Measurements from ENCODE around the gene RALA.

Gene RALA, protein sequence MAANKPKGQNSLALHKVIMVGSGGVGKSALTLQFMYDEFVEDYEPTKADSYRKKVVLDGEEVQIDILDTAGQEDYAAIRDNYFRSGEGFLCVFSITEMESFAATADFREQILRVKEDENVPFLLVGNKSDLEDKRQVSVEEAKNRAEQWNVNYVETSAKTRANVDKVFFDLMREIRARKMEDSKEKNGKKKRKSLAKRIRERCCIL

GRCh38 chr7:39623047-39623731 lies at the start of gene RALA:
Gene RALA (plus strand): TSS chr7:39623572. CDS start chr7:39686668, 63,096 bp downstream.
- no peak for TF ChIP-seq ZFX (IDR thresholded peaks at IDR 0.05; ENCODE audit: borderline replicate concordance)
- TF ChIP-seq CTCF (IDR thresholded peaks at IDR 0.05) = no peak
- H3K27ac ChIP-seq = peak within 1 kb of the TSS; percentile 79

DNA sequence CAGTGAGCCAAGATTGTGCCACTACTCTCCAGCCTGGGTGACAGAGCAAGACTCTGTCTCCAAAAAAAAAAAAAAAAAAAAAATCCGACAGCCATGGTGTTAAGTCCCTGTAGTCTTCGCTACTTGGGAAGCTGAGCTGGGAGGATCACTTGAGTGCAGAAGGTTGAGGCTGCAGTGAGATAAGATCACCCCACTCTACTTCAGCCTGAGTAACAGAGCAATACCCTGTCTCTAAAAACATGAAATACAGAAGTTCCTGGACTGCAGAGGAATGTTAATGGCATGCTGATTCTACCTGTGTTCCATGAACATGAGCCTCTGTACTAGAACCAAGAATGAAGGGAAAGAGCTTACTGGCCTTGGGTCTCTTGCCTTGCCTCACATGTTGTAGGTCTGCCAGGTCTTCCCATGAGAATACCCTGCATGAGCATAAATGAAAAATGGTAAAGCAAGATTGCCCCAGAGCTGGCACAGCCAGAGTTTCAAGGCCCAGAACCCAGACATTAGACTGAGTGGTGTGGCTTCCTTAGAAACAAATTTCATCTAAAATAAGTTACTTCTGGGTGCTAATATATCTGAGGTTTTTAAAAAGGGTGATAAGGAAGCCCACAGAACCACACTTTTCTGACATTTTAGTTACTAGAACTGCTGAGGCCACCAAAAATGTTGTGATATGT lies 48.6 kb upstream of the RALA start:
- no peak overlapping the region for H3K27ac ChIP-seq
- TF ChIP-seq CTCF (IDR thresholded peaks at IDR 0.05) (no peak), ZFX (IDR thresholded peaks at IDR 0.05; ENCODE audit: borderline replicate concordance) (no peak)

DNA sequence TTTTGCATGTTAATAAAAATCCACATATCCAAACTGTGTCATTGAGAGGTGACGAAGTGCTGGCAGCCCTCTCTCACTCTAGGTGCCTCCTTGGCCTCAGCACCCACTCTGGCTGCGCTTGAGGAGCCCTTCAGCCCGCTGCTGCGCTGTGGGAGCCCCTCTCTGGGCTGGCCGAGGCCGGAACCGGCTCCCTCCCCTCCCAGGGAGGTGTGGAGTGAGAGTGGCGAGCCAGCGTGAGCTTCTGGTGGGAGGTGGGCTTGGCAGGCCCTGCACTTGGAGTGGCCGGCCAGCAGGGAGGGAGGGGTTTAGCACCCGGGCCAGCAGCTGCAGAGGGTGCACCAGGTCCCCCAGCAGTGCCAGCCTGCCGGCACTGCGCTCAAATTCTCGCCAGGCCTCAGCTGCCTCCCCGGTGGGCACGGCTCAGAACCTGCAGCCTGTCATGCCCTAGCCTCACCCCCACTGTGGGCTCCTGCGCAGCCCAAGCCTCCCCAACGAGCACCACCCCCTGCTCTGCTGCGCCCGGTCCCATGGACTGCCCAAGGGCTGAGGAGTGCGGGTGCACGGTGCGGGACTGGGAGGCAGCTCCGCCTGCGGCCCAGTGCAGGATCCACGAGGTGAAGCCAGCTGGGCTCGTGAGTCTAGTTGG lies 46.0 kb upstream of the RALA start:
- no peak for TF ChIP-seq CTCF (IDR thresholded peaks at IDR 0.05)
- no peak for TF ChIP-seq ZFX (IDR thresholded peaks at IDR 0.05; ENCODE audit: borderline replicate concordance)
- H3K27ac ChIP-seq = no peak overlapping the region

- H3K27ac ChIP-seq = no peak overlapping the region
- TF ChIP-seq CTCF (IDR thresholded peaks at IDR 0.05) (peak; percentile 94), ZFX (IDR thresholded peaks at IDR 0.05; ENCODE audit: borderline replicate concordance) (no peak)
Observed at GRCh38 chr7:39580149-39580874, 43.1 kb upstream of the RALA start.

- H3K27ac ChIP-seq = no peak overlapping the region
- no peak for TF ChIP-seq ZFX (IDR thresholded peaks at IDR 0.05; ENCODE audit: borderline replicate concordance)
Observed at GRCh38 chr7:39582536-39582935, 40.8 kb upstream of the RALA start.

DNA sequence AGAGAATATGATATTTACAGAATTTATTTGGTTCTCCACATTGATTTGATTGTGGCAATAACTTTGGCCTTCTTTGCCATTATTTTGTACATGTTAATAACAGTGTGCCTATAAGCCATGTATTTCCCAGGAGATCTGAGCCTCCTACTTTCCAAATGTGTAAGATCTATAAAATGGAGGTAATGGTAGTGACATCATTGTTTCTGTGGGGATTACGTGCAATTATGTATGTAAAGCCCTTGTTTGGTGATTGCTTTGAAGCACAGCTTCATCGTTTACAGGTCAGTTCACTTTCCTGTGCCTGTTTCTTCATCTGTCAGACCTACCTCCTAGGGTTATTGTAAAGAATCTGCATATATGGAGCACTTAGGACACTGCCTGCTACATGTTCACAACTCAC lies 39.8 kb upstream of the RALA start:
- no peak for TF ChIP-seq CTCF (IDR thresholded peaks at IDR 0.05)
- no peak for TF ChIP-seq ZFX (IDR thresholded peaks at IDR 0.05; ENCODE audit: borderline replicate concordance)
- no peak overlapping the region for H3K27ac ChIP-seq

DNA sequence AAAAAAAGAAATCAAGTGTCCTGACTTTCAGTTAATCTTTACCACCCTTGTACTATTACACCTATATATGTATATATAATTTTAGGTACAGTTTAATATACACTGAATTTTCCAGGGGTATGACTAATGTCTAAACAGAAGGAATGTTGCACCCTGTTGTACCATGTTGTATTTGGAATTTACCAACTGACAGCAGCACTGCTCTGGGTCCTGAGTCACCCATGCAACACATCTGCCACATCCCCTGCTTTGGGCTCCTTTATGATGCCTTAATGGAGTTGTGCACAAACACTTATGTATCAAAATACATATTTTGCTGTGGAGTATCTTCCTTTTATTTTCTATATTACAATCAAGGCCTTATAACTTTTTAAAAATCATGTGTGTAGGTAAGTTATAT lies 36.0 kb upstream of the RALA start:
- H3K27ac ChIP-seq = no peak overlapping the region
- TF ChIP-seq ZFX (IDR thresholded peaks at IDR 0.05; ENCODE audit: borderline replicate concordance) = no peak
- TF ChIP-seq CTCF (IDR thresholded peaks at IDR 0.05) = no peak

Data from 22Rv1 (cell line).